Peyer's patch (tissue), 4 donors: Measurements from ENCODE around the gene PSMD13. TPM values are rescaled to one million over a fixed set of nuclear protein-coding genes. Genes with fewer than 3 reads are reported as not detected.

Experiments used
- DNase-seq, 3 donors: peaks; one replicate each; pipeline ENCODE4 v3.0.0-alpha.2; 2017 to 2019
- H3K27ac ChIP-seq, 4 donors: fragments of 200-600 bp; sonication (generic); one replicate each; pipeline ENCODE4 v1.5.1; 2016 to 2019
- H3K27me3 ChIP-seq, 2 donors: fragments of 200-600 bp; sonication (generic); one replicate each; pipeline ENCODE4 v1.5.1; 2019
- H3K36me3 ChIP-seq, 3 donors: fragments of 200-600 bp; sonication (generic); one replicate each; pipeline ENCODE4 v1.5.1; 2016 to 2019
- H3K4me1 ChIP-seq, 4 donors: fragments of 200-600 bp; sonication (generic); one replicate each; pipeline ENCODE4 v1.5.1; 2016 to 2019
- H3K4me3 ChIP-seq, 4 donors: fragments of 200-600 bp; sonication (generic); 1 replicate in 3 of 4; 2 replicates in 1 of 4; pipeline ENCODE4 v1.5.1; 2016 to 2019; ENCODE audit warnings: mild to moderate bottlenecking in 1 of 4
- H3K9me3 ChIP-seq, 4 donors: fragments of 200-600 bp; sonication (generic); one replicate each; pipeline ENCODE4 v1.5.1; 2016 to 2019; ENCODE audit warnings: mild to moderate bottlenecking in 1 of 4
- POLR2A ChIP-seq, 2 donors: fragments of 450-650 bp; IDR thresholded peaks; one replicate each; pipeline ENCODE4 v1.5.1; 2017; ENCODE audit warnings: antibody characterized with exemption in 2 of 2, mild to moderate bottlenecking in 2 of 2, moderate library complexity in 2 of 2
- total RNA-seq, 4 donors: library from RNA; depleted of rRNA; stranded (reverse); fragments of >200 nt; gene quantifications; one replicate each; pipeline ENCODE4 v1.1.0, GENCODE V29; 2016
- TF ChIP-seq, protein P1 (sequence below), 6 experiments: fragments of 450-650 bp in 4 of 6; fragments of 200-600 bp in 2 of 6; sonication (generic) in 1 of 6; IDR thresholded peaks; one replicate each; pipeline ENCODE4 v1.5.1; 2017 to 2019; ENCODE audit warnings: antibody characterized with exemption in 6 of 6, mild to moderate bottlenecking in 3 of 6, moderate library complexity in 1 of 6

PSMD13 gene
- total RNA-seq, 4 donors from 2014 or later = 74.5 to 125 (median 96.9) TPM

DNA sequence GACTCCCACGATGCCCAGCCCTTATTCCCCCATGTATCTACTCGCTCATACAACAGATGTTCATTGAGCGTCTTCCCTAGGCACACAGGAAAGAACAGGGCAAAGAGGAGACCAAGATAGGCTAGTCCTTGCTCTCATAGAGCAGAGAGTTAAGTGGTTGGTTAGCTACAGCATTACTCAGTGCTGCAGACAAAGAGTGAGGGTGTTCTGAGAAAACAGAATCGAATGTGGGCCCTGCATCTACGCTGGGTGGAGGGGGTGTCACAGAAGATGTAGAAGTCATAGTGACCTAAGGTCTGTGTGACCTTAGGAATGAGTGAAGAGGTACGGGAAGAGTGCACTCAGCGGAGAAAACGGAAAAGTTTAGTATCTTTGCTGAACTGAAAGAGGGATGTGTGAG, 12.3 kb downstream of the PSMD13 start:
- no peak for DNase-seq
- Histone ChIP-seq H3K4me1 (no peaks in the 10 kb centered on the region), H3K36me3 (peaks cover 0 to 92% (median 0%) of the 10 kb centered on the region in 3 donors), H3K27ac (no peak overlapping the region), H3K27me3 (no peaks in the 10 kb centered on the region), H3K9me3 (no peaks in the 10 kb centered on the region), H3K4me3 (no peak overlapping the region)
- TF ChIP-seq POLR2A (IDR thresholded peaks at IDR 0.05) = no peak
- TF ChIP-seq, protein P1, sequence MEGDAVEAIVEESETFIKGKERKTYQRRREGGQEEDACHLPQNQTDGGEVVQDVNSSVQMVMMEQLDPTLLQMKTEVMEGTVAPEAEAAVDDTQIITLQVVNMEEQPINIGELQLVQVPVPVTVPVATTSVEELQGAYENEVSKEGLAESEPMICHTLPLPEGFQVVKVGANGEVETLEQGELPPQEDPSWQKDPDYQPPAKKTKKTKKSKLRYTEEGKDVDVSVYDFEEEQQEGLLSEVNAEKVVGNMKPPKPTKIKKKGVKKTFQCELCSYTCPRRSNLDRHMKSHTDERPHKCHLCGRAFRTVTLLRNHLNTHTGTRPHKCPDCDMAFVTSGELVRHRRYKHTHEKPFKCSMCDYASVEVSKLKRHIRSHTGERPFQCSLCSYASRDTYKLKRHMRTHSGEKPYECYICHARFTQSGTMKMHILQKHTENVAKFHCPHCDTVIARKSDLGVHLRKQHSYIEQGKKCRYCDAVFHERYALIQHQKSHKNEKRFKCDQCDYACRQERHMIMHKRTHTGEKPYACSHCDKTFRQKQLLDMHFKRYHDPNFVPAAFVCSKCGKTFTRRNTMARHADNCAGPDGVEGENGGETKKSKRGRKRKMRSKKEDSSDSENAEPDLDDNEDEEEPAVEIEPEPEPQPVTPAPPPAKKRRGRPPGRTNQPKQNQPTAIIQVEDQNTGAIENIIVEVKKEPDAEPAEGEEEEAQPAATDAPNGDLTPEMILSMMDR (IDR thresholded peaks at IDR 0.05) = no peak

DNA sequence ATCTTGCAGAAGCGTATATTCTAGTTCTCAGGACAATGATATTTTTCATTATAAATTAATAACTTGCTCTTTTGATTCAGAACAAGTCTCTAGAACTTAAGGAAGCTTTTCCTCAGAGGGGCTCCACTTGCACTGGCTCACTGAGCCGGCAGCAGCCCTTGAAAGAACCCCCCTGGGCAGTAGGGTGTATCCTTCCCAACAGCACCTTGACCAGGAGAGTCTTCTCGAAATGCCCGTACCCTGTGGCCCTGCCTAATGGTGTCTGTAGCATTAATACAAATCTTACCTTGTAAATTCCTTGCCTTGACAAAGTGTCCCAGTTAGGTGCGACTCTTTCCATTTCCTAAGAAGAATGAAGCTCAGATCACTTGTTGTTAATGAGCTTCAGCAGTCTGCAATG, 13.5 kb downstream of the PSMD13 start:
- Histone ChIP-seq H3K4me3 (no peak overlapping the region), H3K9me3 (no peaks in the 10 kb centered on the region), H3K27ac (no peak overlapping the region), H3K36me3 (peaks cover 0 to 79% (median 0%) of the 10 kb centered on the region in 3 donors), H3K4me1 (no peaks in the 10 kb centered on the region), H3K27me3 (no peaks in the 10 kb centered on the region)
- no peak for TF ChIP-seq POLR2A (IDR thresholded peaks at IDR 0.05)
- TF ChIP-seq, protein P1 (IDR thresholded peaks at IDR 0.05) = no peak
- DNase-seq = no peak

DNA sequence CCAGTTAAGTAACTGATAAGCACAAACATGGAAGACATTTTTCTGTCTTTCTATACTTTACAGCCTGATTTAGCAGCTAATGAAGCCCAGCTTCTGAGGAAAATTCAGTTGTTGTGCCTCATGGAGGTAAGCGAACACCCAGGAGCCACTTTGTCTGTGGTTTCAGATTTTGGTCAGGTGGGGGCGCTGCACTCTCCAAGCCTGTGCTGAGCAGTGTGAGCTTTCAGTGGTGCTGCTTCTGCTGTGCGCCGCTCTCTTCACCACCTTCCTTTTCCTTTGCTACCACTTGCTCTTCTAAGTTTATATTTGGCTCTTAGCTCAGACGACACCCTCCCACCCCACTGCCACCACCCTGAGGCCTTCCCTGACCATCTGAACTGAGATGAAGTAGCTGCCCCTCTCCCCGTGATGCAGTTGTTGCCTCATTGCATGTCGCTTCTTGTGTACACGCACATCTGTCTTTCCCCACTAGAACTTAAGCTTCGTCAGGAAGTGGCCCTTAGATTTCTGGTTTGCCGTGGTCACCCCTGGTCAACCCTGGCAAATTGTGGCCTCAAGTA, 14.0 kb downstream of the PSMD13 start:
- no peaks in the 10 kb centered on the region for H3K9me3 ChIP-seq
- no peak for TF ChIP-seq POLR2A (IDR thresholded peaks at IDR 0.05)
- TF ChIP-seq, protein P1 (IDR thresholded peaks at IDR 0.05) = peak; percentile 67 to 76 (median 74)
- peaks cover 0 to 74% (median 0%) of the 10 kb centered on the region in 3 donors for H3K36me3 ChIP-seq
- no peaks in the 10 kb centered on the region for H3K4me1 ChIP-seq
- DNase-seq = peak; percentile 76 to 90 (median 79)
- H3K27ac ChIP-seq = peak overlapping the region in 1 of 4 donors; percentile 20
- no peak overlapping the region for H3K4me3 ChIP-seq
- H3K27me3 ChIP-seq = no peaks in the 10 kb centered on the region

DNA sequence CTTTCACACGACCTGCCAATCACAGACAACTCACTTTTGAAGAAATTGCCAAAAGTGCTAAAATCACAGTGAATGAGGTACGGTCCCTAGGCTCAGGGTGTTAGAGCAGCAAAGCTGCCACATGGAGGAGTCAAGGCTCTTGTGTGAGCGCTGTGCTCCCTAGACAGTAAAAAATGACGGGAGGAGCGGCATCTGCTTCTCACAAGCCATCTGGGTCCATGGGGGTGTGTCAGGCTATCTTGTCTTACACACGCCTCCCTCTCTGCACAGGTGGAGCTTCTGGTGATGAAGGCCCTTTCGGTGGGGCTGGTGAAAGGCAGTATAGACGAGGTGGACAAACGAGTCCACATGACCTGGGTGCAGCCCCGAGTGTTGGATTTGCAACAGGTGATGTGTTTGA, 14.8 kb downstream of the PSMD13 start:
- no peak for TF ChIP-seq POLR2A (IDR thresholded peaks at IDR 0.05)
- TF ChIP-seq, protein P1 (IDR thresholded peaks at IDR 0.05) = peak in 2 of 6 experiments; percentile 5 to 13
- no peak overlapping the region for H3K4me3 ChIP-seq
- DNase-seq = no peak
- peaks cover 0 to 67% (median 0%) of the 10 kb centered on the region in 3 donors for H3K36me3 ChIP-seq
- no peaks in the 10 kb centered on the region for H3K4me1 ChIP-seq
- H3K27ac ChIP-seq = no peak overlapping the region
- no peaks in the 10 kb centered on the region for H3K9me3 ChIP-seq
- no peaks in the 10 kb centered on the region for H3K27me3 ChIP-seq

DNA sequence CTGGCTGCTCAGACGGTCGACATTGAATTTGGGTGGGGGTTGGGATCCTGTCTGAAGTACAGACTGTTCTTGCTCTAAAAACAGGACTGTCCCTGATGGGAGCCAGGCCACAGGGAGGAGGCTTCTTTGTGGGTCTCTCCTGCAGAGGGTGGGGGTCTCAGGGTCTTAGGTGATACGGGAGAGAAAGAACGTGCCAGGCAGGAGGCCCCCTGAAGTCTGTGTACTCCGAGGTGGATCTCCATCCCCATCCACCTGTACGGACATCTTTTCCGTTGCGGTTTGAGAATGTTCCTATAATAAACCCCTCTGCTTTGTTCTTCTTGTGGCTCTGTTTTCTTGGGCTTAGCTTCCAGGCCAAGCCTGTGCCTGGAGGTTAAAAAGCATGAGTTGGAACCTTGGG, 15.9 kb downstream of the PSMD13 start:
- Histone ChIP-seq H3K27ac (no peak overlapping the region), H3K4me3 (no peak overlapping the region), H3K36me3 (peaks cover 0 to 55% (median 0%) of the 10 kb centered on the region in 3 donors), H3K4me1 (no peaks in the 10 kb centered on the region), H3K9me3 (no peaks in the 10 kb centered on the region), H3K27me3 (no peaks in the 10 kb centered on the region)
- no peak for DNase-seq
- TF ChIP-seq, protein P1 (IDR thresholded peaks at IDR 0.05) = no peak
- no peak for TF ChIP-seq POLR2A (IDR thresholded peaks at IDR 0.05)
